Ammon's horn (tissue), 1 donor: ENCODE data around the gene HNF1A.

ENCODE experiments used
- DNase-seq: peaks from one replicate; pipeline ENCODE4 v3.0.0-alpha.2; 2016; ENCODE audit warnings: low spot score

The HNF1A gene

DNA sequence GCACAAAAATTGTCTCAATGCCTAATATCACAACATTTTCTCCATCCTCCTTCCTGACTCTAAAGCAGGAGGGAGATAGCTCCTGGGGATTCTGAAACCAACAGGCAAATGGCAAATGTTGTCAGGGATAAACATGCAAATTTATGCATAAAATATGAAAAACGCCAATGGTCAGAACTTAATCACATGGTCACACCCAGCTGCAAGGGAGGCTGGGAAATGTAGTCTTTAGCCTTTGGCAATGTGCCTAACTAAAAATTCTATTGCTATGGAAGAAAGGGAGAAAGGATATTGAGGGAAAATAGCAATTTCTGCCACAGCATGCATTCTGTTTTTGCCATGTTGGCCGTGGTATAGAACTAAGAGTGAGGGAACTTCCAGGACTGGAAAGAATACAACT, 72.4 kb downstream of the HNF1A start:
- no peak for DNase-seq
